Right lobe of liver (tissue), 6 donors: ENCODE data around the gene ALDH1L2. TPM values are rescaled to one million over a fixed set of nuclear protein-coding genes. Genes with fewer than 3 reads are reported as not detected.

Source experiments
- ATAC-seq, 4 donors: fragments of 200-7000 bp; cut with Tn5 transposase; one replicate each; pipeline ENCODE4 v1.9.1; 2020; ENCODE audit warnings: mild to moderate bottlenecking in 4 of 4, moderate library complexity in 4 of 4
- DNase-seq, 3 donors: peaks; one replicate each; pipeline ENCODE4 v3.0.0-alpha.2; 2020
- H3K27ac ChIP-seq, 3 donors: fragments of 200-600 bp; one replicate each; pipeline ENCODE4 v1.8.0; 2022
- H3K27me3 ChIP-seq, 2 donors: fragments of 200-600 bp; one replicate each; pipeline ENCODE4 v1.8.0; 2022
- H3K36me3 ChIP-seq, 4 donors: fragments of 200-600 bp; sonication (generic) in 1 of 4; one replicate each; pipeline versions ENCODE4 v1.5.1 to v1.8.0; 2017 to 2022; ENCODE audit warnings: control low read depth in 1 of 4
- H3K4me1 ChIP-seq, 4 donors: fragments of 200-600 bp; sonication (generic) in 1 of 4; one replicate each; pipeline versions ENCODE4 v1.5.1 to v1.8.0; 2017 to 2022; ENCODE audit warnings: control low read depth in 1 of 4
- H3K4me3 ChIP-seq, 3 donors: fragments of 200-600 bp; one replicate each; pipeline ENCODE4 v1.8.0; 2022
- H3K9me3 ChIP-seq, 4 donors: fragments of 200-600 bp; sonication (generic) in 1 of 4; one replicate each; pipeline versions ENCODE4 v1.5.1 to v1.8.0; 2017 to 2022; ENCODE audit warnings: control low read depth in 1 of 4
- CTCF ChIP-seq, 4 donors: fragments of 200-600 bp in 3 of 4; fragments of 450-650 bp in 1 of 4; IDR thresholded peaks; one replicate each; pipeline versions ENCODE4 v1.5.1 to v1.8.0; 2016 to 2022; ENCODE audit warnings: antibody characterized with exemption in 4 of 4, mild to moderate bottlenecking in 2 of 4
- POLR2A ChIP-seq: fragments of 450-650 bp; IDR thresholded peaks from one replicate; pipeline ENCODE4 v1.6.1; 2017; ENCODE audit warnings: antibody characterized with exemption, mild to moderate bottlenecking
- WGBS: methylation state at CpG from one replicate; pipeline ENCODE4 v1.1.6; 2018; ENCODE audit warnings: low coverage, low lambda C conversion rate; ENCODE audit not compliant: insufficient coverage; ENCODE audit errors: missing lambda C conversion rate; 5-methylcytosine and 5-hydroxymethylcytosine counted together
- intact Hi-C, 2 donors: fragments of 100-400 bp; cut with DNase I; formaldehyde crosslinking; loops; one replicate each; pipeline versions ENCODE4 v1.11.2 to v1.14.1; 2022
- total RNA-seq, 6 experiments: library from RNA; depleted of rRNA in 2 of 6; stranded (reverse); fragments of >200 nt in 2 of 6; fragmentation: NEBNext Ultra II Directional in 3 of 6; extraction: Animal tissue kit (Norgen Biotek cat#: 25700) in 3 of 6; gene quantifications; one replicate each; pipeline versions ENCODE4 v1.1.0 to v1.2.4, GENCODE V29; 2016 to 2023
- donor health status: DM: no; HTN: yes; CAD: no.
- donor health status: DM: no; HTN: no; CAD: no.
- donor health status: DM: no; HTN: no; CAD: no.
- donor health status: DM: no; HTN: yes; CAD: no.
- donor health status: DM: no; HTN: yes; CAD: no.

Gene ALDH1L2
- total RNA-seq, 6 experiments from 2014 or later, result 0.15 to 0.90 (median 0.28) TPM

- H3K4me1 ChIP-seq, result peaks cover 0 to 30% (median 3%) of the 10 kb centered on the region in 4 donors
- DNase-seq, result no peak
- WGBS, result 18% methylated on average over 7 of the region's 7 CpGs
- no peaks in the 10 kb centered on the region for H3K27me3 ChIP-seq
- peak overlapping the region; percentile 60 to 91 (median 91) for H3K4me3 ChIP-seq
- no peaks in the 10 kb centered on the region for H3K36me3 ChIP-seq
- intact Hi-C loops, result no loop called here
- H3K9me3 ChIP-seq, result no peaks in the 10 kb centered on the region
- ATAC-seq, result no peak
- TF ChIP-seq POLR2A (no peak), CTCF (IDR thresholded peaks at IDR 0.05) (no peak)
- peak overlapping the region in 1 of 3 donors; percentile 58 for H3K27ac ChIP-seq
Measured at GRCh38 chr12:105106621-105107020, 22.4 kb upstream of the ALDH1L2 start.

- no peaks in the 10 kb centered on the region for H3K9me3 ChIP-seq
- ATAC-seq, result no peak
- H3K4me1 ChIP-seq, result peaks cover 0 to 12% (median 3%) of the 10 kb centered on the region in 4 donors
- intact Hi-C loops, result no loop called here
- H3K36me3 ChIP-seq, result no peaks in the 10 kb centered on the region
- TF ChIP-seq POLR2A (no peak), CTCF (IDR thresholded peaks at IDR 0.05) (no peak)
- DNase-seq, result no peak
- WGBS, result 68% methylated on average over 1 of the region's 1 CpG
- H3K27me3 ChIP-seq, result no peaks in the 10 kb centered on the region
- H3K27ac ChIP-seq, result no peak overlapping the region
- no peak overlapping the region for H3K4me3 ChIP-seq
Measured at GRCh38 chr12:105104762-105105161, 20.5 kb upstream of the ALDH1L2 start.

GRCh38 chr12:105102673-105103072 is 18.4 kb upstream of the ALDH1L2 start:
- Histone ChIP-seq H3K36me3 (no peaks in the 10 kb centered on the region), H3K4me1 (no peaks in the 10 kb centered on the region), H3K9me3 (no peaks in the 10 kb centered on the region), H3K4me3 (no peak overlapping the region), H3K27ac (no peak overlapping the region), H3K27me3 (no peaks in the 10 kb centered on the region)
- ATAC-seq (no peak), DNase-seq (no peak)
- no peak for TF ChIP-seq POLR2A
- TF ChIP-seq CTCF (IDR thresholded peaks at IDR 0.05), result no peak
- intact Hi-C loops, result no loop called here

GRCh38 chr12:105100998-105101397 is 16.7 kb upstream of the ALDH1L2 start:
- Histone ChIP-seq H3K4me1 (no peaks in the 10 kb centered on the region), H3K4me3 (no peak overlapping the region), H3K9me3 (no peaks in the 10 kb centered on the region), H3K36me3 (no peaks in the 10 kb centered on the region), H3K27ac (no peak overlapping the region), H3K27me3 (no peaks in the 10 kb centered on the region)
- no peak for ATAC-seq
- DNase-seq, result no peak
- peak in 2 of 4 donors; percentile 15 to 22 for TF ChIP-seq CTCF (IDR thresholded peaks at IDR 0.05)
- TF ChIP-seq POLR2A, result no peak
- intact Hi-C loops, result no loop called here
